GM10266 (cell line): Measurements from ENCODE around the gene PPP2R2C.

Source experiments
- DNase-seq: peaks from one replicate; pipeline ENCODE4 v3.0.0; 2012; ENCODE audit errors: extremely low spot score
- TF ChIP-seq, protein P1 (sequence below): IDR thresholded peaks from 2 replicates; pipeline ENCODE4 v1.5.1; 2012; ENCODE audit warnings: mild to moderate bottlenecking, low read depth; ENCODE audit not compliant: control insufficient read depth, insufficient read depth; ENCODE audit errors: missing control alignments

PPP2R2C gene

GRCh38 chr4:6380746-6381410 is 91.5 kb downstream of the PPP2R2C start:
- TF ChIP-seq, protein P1, sequence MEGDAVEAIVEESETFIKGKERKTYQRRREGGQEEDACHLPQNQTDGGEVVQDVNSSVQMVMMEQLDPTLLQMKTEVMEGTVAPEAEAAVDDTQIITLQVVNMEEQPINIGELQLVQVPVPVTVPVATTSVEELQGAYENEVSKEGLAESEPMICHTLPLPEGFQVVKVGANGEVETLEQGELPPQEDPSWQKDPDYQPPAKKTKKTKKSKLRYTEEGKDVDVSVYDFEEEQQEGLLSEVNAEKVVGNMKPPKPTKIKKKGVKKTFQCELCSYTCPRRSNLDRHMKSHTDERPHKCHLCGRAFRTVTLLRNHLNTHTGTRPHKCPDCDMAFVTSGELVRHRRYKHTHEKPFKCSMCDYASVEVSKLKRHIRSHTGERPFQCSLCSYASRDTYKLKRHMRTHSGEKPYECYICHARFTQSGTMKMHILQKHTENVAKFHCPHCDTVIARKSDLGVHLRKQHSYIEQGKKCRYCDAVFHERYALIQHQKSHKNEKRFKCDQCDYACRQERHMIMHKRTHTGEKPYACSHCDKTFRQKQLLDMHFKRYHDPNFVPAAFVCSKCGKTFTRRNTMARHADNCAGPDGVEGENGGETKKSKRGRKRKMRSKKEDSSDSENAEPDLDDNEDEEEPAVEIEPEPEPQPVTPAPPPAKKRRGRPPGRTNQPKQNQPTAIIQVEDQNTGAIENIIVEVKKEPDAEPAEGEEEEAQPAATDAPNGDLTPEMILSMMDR = no peak
- DNase-seq = no peak

GRCh38 chr4:6379767-6380745 is 92.4 kb downstream of the PPP2R2C start:
- TF ChIP-seq, protein P1 = no peak
- no peak for DNase-seq

GRCh38 chr4:6378493-6379445 is 93.6 kb downstream of the PPP2R2C start:
- TF ChIP-seq, protein P1 = no peak
- DNase-seq = no peak

DNA sequence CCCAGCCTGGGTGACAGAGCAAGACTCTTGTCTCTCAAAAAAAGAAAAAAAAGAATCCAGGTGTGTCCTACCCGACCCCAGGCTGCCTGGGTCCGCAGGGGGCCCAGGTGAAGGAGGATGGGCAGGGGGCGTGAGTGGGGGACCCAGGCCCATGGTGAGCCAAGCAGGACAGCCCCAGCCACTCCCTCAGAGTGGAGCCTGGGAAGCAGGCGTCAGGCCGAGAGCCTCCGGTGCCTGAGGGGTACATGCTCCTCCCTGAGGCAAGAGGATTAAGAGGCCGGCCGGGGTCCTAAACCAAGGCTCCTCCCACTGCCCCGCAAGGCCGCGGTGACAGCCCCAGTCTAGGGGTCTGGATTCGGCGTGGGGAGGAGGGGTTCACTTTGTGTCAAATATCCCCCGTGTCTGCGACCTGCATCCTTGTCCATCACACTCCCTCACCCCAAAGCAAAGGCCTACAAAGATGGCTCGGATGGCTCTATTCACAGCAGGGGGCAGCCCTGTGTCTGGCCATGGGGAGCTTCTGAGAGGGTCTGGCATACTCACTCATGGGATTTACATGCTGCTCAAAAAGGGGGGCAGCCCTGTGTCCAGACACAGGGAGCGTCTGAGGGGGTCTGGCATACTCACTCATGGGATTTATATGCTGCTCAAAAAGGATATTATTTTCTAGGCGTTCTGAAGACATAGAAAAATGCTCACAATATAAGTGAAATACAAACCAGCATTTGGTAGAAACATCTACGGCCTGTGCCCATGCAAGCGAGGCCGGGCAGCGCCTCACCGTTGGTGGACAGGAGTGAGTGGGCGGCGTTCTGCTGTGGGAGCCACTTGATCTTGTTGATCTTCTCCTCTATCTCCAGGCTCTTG is 94.6 kb downstream of the PPP2R2C start:
- TF ChIP-seq, protein P1 = no peak
- no peak for DNase-seq

GRCh38 chr4:6375620-6376295 is 96.7 kb downstream of the PPP2R2C start:
- DNase-seq = no peak
- TF ChIP-seq, protein P1 = no peak

DNA sequence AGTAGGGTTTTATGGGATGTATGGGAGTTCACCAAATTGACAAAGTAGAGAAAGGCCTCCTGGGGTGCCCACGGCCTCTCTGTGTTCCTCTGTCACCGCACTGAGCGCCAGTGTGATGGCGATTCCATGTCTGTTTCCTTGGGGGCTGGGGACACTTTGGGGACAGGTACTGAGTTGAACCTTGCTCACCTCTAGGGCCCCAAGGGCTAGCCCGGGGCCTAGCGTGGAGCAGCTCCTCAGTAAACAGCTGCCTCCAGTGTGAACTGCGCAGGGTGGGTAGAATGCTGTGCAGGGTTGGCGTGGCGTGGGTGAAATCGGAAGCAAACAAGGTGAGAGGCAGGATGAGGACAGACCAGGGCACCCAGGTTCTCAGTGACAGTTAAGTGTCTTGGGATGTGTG is 97.8 kb downstream of the PPP2R2C start:
- TF ChIP-seq, protein P1 = no peak
- no peak for DNase-seq
